ENCODE data around the gene RABL2B.

RABL2B gene

DNA sequence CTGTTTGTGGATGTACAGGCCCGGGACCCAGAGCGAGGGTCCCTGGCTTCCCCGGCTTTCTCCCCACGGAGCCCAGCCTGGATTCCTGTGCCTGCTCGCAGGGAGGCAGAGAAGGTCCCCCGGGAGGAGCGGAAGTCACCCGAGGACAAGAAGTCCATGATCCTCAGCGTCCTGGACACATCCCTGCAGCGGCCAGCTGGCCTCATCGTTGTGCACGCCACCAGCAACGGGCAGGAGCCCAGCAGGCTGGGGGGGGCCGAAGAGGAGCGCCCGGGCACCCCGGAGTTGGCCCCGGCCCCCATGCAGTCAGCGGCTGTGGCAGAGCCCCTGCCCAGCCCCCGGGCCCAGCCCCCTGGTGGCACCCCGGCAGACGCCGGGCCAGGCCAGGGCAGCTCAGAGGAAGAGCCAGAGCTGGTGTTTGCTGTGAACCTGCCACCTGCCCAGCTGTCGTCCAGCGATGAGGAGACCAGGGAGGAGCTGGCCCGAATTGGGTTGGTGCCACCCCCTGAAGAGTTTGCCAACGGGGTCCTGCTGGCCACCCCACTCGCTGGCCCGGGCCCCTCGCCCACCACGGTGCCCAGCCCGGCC lies 62.1 kb downstream of the RABL2B start:
- Histone ChIP-seq H3K4me1 (no peaks in the 10 kb centered on the region), H3K4me3 (ENCODE audit: low read depth, low read length) (no peak overlapping the region), H3K9me3 (no peaks in the 10 kb centered on the region; the same call in 1 of the 2 replicates), H3K27me3 (peaks cover 25% of the 10 kb centered on the region), H3K36me3 (no peaks in the 10 kb centered on the region)
- no peak for DNase-seq
- TF ChIP-seq, protein P1, sequence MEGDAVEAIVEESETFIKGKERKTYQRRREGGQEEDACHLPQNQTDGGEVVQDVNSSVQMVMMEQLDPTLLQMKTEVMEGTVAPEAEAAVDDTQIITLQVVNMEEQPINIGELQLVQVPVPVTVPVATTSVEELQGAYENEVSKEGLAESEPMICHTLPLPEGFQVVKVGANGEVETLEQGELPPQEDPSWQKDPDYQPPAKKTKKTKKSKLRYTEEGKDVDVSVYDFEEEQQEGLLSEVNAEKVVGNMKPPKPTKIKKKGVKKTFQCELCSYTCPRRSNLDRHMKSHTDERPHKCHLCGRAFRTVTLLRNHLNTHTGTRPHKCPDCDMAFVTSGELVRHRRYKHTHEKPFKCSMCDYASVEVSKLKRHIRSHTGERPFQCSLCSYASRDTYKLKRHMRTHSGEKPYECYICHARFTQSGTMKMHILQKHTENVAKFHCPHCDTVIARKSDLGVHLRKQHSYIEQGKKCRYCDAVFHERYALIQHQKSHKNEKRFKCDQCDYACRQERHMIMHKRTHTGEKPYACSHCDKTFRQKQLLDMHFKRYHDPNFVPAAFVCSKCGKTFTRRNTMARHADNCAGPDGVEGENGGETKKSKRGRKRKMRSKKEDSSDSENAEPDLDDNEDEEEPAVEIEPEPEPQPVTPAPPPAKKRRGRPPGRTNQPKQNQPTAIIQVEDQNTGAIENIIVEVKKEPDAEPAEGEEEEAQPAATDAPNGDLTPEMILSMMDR (IDR thresholded peaks at IDR 0.05; ENCODE audit: low read depth, low read length): no peak

DNA sequence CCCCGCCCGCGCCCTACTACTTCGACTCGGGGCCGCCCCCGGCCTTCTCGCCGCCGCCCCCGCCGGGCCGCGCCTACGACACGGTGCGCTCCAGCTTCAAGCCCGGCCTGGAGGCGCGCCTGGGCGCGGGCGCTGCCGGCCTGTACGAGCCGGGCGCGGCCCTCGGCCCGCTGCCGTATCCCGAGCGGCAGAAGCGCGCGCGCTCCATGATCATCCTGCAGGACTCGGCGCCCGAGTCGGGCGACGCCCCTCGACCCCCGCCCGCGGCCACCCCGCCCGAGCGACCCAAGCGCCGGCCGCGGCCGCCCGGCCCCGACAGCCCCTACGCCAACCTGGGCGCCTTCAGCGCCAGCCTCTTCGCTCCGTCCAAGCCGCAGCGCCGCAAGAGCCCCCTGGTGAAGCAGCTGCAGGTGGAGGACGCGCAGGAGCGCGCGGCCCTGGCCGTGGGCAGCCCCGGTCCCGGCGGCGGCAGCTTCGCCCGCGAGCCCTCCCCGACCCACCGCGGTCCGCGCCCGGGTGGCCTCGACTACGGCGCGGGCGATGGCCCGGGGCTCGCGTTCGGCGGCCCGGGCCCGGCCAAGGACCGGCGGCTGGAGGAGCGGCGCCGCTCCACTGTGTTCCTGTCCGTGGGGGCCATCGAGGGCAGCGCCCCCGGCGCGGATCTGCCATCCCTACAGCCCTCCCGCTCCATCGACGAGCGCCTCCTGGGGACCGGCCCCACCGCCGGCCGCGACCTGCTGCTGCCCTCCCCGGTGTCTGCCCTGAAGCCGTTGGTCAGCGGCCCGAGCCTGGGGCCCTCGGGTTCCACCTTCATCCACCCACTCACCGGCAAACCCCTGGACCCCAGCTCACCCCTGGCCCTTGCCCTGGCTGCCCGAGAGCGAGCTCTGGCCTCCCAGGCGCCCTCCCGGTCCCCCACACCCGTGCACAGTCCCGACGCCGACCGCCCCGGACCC lies 62.9 kb downstream of the RABL2B start:
- no peaks in the 10 kb centered on the region for H3K4me1 ChIP-seq
- no peak overlapping the region for H3K4me3 ChIP-seq (ENCODE audit: low read depth, low read length)
- H3K9me3 ChIP-seq: no peaks in the 10 kb centered on the region; the same call in 1 of the 2 replicates
- DNase-seq: no peak
- H3K27me3 ChIP-seq: peaks cover 25% of the 10 kb centered on the region
- TF ChIP-seq, protein P1 (IDR thresholded peaks at IDR 0.05; ENCODE audit: low read depth, low read length): no peak
- H3K36me3 ChIP-seq: no peaks in the 10 kb centered on the region

DNA sequence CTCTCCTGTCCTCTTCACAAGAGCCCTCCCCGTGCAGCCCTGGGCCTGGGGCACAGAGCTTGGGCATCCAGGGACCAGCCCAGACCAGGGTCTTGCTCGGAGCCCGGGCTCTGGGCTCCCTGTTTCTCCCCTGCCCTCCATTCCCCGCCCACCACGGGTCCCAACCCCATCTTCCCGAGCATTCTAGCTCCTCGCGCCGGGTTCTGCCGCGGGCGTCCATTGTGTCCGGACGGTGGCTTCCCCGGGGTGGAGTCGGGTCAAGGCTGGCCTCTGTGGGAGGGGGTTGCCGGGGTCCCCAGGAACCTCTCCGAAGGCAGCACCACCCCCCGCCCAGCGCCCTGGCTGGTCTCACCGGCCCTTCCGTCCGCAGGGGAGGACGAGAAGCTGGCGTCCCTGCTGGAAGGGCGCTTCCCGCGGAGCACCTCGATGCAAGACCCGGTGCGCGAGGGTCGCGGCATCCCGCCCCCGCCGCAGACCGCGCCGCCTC lies 63.6 kb downstream of the RABL2B start:
- no peak overlapping the region for H3K4me3 ChIP-seq (ENCODE audit: low read depth, low read length)
- no peaks in the 10 kb centered on the region for H3K36me3 ChIP-seq
- TF ChIP-seq, protein P1 (IDR thresholded peaks at IDR 0.05; ENCODE audit: low read depth, low read length): no peak
- no peaks in the 10 kb centered on the region for H3K4me1 ChIP-seq
- H3K9me3 ChIP-seq: no peaks in the 10 kb centered on the region; the same call in 1 of the 2 replicates
- no peak for DNase-seq
- H3K27me3 ChIP-seq: peaks cover 25% of the 10 kb centered on the region

DNA sequence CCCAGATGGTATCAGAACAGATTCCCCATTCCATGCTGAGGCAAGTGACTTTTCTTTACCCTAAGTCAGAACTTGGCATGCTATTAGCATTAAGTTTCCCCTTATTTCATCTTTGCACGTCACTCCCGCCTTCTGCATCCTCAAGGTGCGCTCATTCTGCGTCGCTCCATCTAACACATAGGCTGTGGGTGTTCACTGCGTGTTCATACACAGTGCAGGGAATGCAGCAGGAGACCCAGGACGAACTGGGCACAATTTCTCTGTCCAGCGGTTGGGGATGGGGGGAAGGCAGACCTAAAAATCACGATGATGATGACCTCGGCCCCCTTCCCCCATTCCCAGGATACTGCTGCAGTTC lies 65.1 kb downstream of the RABL2B start:
- Histone ChIP-seq H3K9me3 (no peaks in the 10 kb centered on the region; the same call in 1 of the 2 replicates), H3K36me3 (no peaks in the 10 kb centered on the region), H3K27me3 (peaks cover 25% of the 10 kb centered on the region), H3K4me3 (ENCODE audit: low read depth, low read length) (no peak overlapping the region), H3K4me1 (no peaks in the 10 kb centered on the region)
- TF ChIP-seq, protein P1 (IDR thresholded peaks at IDR 0.05; ENCODE audit: low read depth, low read length): no peak
- DNase-seq: no peak

DNA sequence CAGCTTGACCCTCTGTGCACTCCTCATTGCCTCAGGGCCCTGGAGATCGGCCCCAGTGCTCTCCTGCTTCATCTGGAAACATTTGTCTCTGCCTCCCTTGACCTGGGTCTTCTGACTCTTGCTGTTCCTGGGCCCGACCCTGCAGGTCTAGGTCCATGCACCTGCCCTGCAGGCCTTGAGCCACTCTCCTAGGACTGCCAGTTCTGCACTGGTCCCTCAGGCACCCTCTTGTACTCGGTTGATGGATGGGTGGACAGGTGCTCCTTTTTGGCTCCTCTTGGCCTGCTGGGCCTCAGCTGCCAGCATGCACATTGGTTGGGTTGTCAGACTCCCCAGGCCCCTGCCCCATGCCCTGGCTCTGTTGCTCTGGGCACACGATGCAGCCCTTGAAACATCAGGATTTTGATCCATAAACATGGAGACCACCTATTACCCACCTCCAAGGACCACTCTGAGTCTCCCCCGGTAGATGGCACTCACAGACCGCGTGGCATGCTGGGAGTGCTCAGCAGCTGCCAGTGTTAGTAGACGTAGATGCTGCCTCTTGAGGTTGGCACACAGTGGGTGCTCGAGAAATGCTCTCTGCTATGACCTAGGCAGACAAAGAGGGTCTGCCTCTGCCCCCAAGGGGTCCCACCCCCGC lies 65.6 kb downstream of the RABL2B start:
- no peaks in the 10 kb centered on the region; the same call in 1 of the 2 replicates for H3K9me3 ChIP-seq
- H3K36me3 ChIP-seq: no peaks in the 10 kb centered on the region
- TF ChIP-seq, protein P1 (IDR thresholded peaks at IDR 0.05; ENCODE audit: low read depth, low read length): no peak
- no peak overlapping the region for H3K4me3 ChIP-seq (ENCODE audit: low read depth, low read length)
- H3K27me3 ChIP-seq: peaks cover 25% of the 10 kb centered on the region
- no peaks in the 10 kb centered on the region for H3K4me1 ChIP-seq
- DNase-seq: no peak
